ENCODE data around the gene PDGFRB. TPM values are rescaled to one million over a fixed set of nuclear protein-coding genes. Genes with fewer than 3 reads are reported as not detected.

The PDGFRB gene
- total and polyA plus RNA-seq, 9 donors: 102 to 302 (median 207) TPM

DNA sequence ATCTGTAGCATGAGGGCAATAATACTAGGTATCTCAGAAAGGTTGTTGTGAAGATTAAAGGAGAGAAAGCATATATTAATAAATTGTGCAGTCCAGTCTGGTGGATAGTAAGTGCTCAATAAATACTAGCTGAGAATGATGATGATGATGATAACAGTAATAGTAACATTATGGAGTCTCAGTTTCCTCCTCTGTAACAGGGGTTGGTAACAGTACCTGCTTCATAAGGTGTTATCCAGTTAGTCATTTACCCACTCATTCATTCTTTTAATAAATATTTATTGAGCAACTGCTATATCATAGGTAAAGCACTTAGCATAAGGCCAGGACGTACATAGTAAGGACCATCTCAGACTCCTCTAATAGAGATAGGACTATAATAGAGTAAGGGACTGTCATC is 41.8 kb upstream of the PDGFRB start:
- H3K36me3 ChIP-seq: no peaks in the 10 kb centered on the region
- no peak for DNase-seq
- H3K4me3 ChIP-seq: no peak overlapping the region
- H3K9me3 ChIP-seq: no peaks in the 10 kb centered on the region
- H3K4me1 ChIP-seq (ENCODE audit: insufficient read depth): no peaks in the 10 kb centered on the region
- no peaks in the 10 kb centered on the region for H3K27me3 ChIP-seq
- H3K27ac ChIP-seq: no peak overlapping the region
- WGBS, 3 donors: 86 to 94% (median 86%) methylated on average over 1 of the region's 1 CpG
- intact Hi-C loops (cut with DNase I): no loop called here
- TF ChIP-seq POLR2A (IDR thresholded peaks at IDR 0.05) (no peak), EP300 (IDR thresholded peaks at IDR 0.05) (no peak)
- TF ChIP-seq, protein P1, sequence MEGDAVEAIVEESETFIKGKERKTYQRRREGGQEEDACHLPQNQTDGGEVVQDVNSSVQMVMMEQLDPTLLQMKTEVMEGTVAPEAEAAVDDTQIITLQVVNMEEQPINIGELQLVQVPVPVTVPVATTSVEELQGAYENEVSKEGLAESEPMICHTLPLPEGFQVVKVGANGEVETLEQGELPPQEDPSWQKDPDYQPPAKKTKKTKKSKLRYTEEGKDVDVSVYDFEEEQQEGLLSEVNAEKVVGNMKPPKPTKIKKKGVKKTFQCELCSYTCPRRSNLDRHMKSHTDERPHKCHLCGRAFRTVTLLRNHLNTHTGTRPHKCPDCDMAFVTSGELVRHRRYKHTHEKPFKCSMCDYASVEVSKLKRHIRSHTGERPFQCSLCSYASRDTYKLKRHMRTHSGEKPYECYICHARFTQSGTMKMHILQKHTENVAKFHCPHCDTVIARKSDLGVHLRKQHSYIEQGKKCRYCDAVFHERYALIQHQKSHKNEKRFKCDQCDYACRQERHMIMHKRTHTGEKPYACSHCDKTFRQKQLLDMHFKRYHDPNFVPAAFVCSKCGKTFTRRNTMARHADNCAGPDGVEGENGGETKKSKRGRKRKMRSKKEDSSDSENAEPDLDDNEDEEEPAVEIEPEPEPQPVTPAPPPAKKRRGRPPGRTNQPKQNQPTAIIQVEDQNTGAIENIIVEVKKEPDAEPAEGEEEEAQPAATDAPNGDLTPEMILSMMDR (IDR thresholded peaks at IDR 0.05): no peak

DNA sequence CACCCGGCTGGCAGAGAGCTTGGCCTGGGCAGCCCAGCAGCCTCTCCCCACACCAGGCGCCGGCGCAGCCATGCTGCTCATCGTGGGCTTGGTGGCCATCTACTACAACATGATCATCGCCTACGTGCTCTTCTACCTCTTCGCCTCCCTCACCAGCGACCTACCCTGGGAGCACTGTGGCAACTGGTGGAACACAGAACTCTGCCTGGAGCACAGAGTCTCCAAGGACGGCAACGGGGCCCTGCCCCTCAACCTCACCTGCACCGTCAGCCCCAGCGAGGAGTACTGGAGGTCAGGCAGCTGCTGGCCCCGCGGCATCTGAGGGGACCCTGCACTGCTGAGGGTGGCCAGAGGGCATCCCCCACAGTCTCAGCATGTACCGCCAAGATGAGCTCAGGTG is 41.3 kb upstream of the PDGFRB start:
- intact Hi-C loops (cut with DNase I): no loop called here
- Histone ChIP-seq H3K27me3 (no peaks in the 10 kb centered on the region), H3K9me3 (no peaks in the 10 kb centered on the region), H3K4me3 (no peak overlapping the region), H3K4me1 (ENCODE audit: insufficient read depth) (no peaks in the 10 kb centered on the region), H3K36me3 (no peaks in the 10 kb centered on the region), H3K27ac (no peak overlapping the region)
- TF ChIP-seq EP300 (IDR thresholded peaks at IDR 0.05) (no peak), POLR2A (IDR thresholded peaks at IDR 0.05) (no peak)
- TF ChIP-seq, protein P1 (IDR thresholded peaks at IDR 0.05): no peak
- DNase-seq: no peak
- WGBS, 3 donors: 91 to 93% (median 92%) methylated on average over 16 of the region's 16 CpGs

DNA sequence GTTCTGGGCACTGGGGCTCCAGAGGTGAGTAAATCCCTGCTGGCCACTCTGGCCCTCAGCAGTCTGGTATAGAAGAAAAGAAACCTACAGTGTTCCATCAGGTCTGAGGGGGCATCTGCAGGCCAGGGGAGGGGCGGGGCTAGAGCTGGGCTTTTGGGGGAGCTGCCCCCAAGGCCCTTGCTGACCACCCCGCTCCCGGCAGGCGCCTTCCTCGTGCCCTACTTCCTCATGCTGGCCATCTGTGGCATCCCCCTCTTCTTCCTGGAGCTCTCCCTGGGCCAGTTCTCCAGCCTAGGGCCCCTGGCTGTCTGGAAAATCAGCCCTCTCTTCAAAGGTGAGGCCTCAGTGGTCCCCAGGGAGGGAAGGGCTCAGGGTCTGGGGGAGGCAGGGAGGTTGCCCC is 40.9 kb upstream of the PDGFRB start:
- H3K27ac ChIP-seq: no peak overlapping the region
- no peaks in the 10 kb centered on the region for H3K36me3 ChIP-seq
- intact Hi-C loops (cut with DNase I): no loop called here
- no peaks in the 10 kb centered on the region for H3K9me3 ChIP-seq
- H3K4me3 ChIP-seq: no peak overlapping the region
- TF ChIP-seq, protein P1 (IDR thresholded peaks at IDR 0.05): no peak
- TF ChIP-seq POLR2A (IDR thresholded peaks at IDR 0.05) (no peak), EP300 (IDR thresholded peaks at IDR 0.05) (no peak)
- no peak for DNase-seq
- 75 to 94% (median 79%) methylated on average over 5 of the region's 5 CpGs for WGBS, 3 donors
- no peaks in the 10 kb centered on the region for H3K4me1 ChIP-seq (ENCODE audit: insufficient read depth)
- H3K27me3 ChIP-seq: no peaks in the 10 kb centered on the region

DNA sequence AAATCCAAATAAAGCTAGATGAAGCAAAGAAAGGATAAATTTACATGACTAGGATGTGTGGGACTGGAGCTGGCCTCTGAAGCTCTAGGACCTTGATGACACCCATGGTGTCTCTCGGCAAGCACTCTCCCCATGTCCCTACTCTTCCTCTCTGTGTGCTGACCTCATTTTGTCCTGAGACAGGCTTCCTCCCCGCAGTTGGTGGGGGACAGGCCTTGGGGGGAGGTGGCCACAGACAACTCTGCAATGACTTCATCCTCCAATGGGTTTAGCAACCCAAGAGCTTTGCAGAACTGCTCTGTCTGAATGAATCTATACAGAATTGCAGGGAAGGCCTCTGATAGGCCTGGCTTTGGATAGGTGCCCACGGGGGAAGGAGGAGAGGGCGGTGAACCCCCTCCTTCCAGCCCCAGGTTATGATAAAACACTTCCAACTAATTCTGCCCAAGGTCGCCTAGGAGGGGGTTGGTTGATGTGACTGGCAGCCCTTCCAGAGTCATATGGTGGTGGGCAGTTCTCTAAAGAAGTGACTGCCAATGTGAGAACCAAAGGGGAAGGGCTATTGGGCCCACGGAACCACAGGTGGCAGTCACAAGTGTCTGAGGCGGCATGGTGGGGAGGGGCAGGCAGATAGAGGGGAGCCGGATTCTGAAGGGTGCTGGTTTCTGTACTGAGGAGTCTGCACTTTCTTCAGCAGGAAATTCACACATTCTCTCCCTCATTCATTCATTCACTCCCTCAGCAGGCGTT is 40.3 kb upstream of the PDGFRB start:
- no peaks in the 10 kb centered on the region for H3K27me3 ChIP-seq
- 73 to 77% (median 75%) methylated on average over 9 of the region's 9 CpGs for WGBS, 3 donors
- no peaks in the 10 kb centered on the region for H3K4me1 ChIP-seq (ENCODE audit: insufficient read depth)
- no peak overlapping the region for H3K4me3 ChIP-seq
- no peak for DNase-seq
- no peaks in the 10 kb centered on the region for H3K36me3 ChIP-seq
- H3K27ac ChIP-seq: no peak overlapping the region
- H3K9me3 ChIP-seq: no peaks in the 10 kb centered on the region
- intact Hi-C loops (cut with DNase I): no loop called here
- TF ChIP-seq EP300 (IDR thresholded peaks at IDR 0.05) (no peak), POLR2A (IDR thresholded peaks at IDR 0.05) (no peak)
- TF ChIP-seq, protein P1 (IDR thresholded peaks at IDR 0.05): no peak

Measured in ovary (tissue), 9 donors.